SH-SY5Y (cell line): Measurements from ENCODE around the gene SV2B.

Source experiments
- GATA2 ChIP-seq: IDR thresholded peaks from 2 replicates; pipeline ENCODE4 v1.6.1; 2011; ENCODE audit warnings: mild to moderate bottlenecking, low read depth, low read length
- GATA3 ChIP-seq: IDR thresholded peaks from 2 replicates; pipeline ENCODE4 v1.6.1; 2011; ENCODE audit warnings: low read depth, mild to moderate bottlenecking, low read length, moderate library complexity

Gene SV2B

GRCh38 chr15:91124132-91124531 lies 24.1 kb downstream of the SV2B start:
- no peak for TF ChIP-seq GATA2
- no peak for TF ChIP-seq GATA3

DNA sequence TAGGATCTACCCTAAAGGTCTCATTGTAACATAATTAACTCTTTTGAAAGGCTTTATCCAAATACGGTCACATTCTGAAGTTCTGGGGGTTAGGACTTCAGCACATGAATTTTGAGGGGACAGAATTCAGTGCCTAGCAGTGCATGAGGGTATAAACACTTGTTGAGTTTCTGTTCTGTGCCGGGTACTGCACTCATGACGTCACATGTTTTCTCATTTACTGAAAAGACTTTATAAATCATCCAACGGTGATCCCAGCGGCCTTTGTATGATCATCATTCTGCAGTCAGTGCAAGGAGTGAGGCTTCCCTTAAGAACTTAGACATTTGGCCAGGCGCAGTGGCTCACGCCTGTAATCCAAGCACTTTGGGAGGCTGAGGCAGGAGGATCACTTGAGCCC lies 25.1 kb downstream of the SV2B start:
- no peak for TF ChIP-seq GATA2
- no peak for TF ChIP-seq GATA3

DNA sequence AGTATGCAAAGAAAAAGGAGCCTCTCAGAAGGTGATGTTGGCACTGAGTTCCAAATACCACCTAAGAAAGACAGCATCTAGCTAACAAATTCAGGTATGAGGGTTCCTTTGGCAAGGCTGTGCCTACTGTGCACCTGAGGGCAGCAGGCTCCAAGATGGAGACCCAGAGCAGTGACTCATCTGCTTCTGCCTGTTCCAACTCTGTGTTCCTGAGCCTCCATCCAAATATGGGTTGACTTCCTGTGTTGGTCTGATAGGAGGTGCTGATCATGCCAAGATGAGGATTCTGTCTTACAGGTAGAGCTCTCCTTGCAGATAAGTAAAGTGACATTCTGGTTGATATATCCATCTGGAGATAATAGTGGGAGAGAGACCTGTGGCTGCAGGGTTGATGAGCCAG lies 26.0 kb downstream of the SV2B start:
- TF ChIP-seq GATA2 (no peak), GATA3 (no peak)

GRCh38 chr15:91127236-91127955 lies 27.3 kb downstream of the SV2B start:
- TF ChIP-seq GATA2 (no peak), GATA3 (no peak)

GRCh38 chr15:91128016-91128415 lies 28.0 kb downstream of the SV2B start:
- no peak for TF ChIP-seq GATA2
- no peak for TF ChIP-seq GATA3

GRCh38 chr15:91129436-91129835 lies 29.4 kb downstream of the SV2B start:
- no peak for TF ChIP-seq GATA3
- no peak for TF ChIP-seq GATA2

DNA sequence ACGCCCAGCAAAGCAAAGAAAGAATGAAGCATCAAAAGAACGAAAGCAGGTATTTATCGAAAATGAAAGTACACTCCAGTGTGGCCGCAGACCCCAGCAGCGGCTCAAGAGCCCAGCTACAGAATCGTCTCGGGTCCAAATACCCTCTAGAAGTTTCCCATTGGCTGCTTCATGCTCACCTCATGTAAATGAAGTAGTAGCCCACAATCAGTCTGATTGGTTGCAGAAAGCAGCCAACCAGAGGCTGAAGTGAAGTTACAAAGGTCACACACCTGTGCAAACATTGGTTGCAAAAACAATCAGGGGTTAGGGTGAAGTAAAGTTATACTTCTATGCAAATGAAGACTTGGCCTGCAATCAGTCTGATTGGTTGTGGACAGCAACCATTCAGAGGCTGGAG lies 32.0 kb downstream of the SV2B start:
- no peak for TF ChIP-seq GATA2
- no peak for TF ChIP-seq GATA3

GRCh38 chr15:91133511-91133910 lies 33.5 kb downstream of the SV2B start:
- TF ChIP-seq GATA3 (no peak), GATA2 (no peak)

DNA sequence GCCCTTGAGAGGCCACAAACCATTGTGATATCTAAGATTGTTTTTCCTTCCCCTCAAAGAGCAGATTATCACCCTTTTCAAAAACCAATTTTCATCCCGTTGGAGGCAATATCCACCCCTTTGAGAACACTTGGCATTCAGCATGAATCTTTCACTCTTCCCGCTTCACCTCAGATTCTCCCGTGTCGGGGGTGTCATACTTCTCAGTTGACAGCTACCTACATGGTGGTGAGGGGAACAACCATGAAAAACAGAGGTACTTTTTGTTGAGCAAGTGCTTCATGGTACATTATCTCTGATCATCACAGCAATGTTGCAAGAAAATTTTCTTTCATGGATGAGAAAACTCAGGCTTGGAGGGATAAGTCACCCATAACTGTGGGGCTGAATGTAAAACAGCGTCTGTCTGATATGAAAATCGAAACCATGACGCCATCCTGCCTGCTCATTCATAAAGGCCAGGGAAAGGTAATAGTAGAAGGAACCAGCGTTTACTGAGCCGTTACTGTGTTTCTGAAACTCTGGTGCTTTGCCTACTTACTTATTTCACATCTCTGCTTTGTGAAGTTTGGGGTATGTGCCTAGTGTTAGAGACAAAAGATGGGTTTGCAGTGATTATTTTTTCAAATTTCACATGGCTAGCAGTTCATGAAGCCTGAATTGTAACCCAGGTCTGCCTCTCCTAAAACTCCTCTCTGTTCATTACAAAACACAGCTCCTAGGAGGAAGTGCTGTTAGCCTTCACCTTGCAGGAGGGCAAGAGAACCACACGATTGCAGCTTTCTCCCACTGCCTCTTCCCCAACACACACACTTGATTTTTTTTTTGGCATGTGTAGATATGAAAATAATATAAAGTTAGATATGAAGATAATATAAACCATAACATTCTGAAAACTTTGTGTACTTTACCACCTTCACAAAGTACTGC lies 35.4 kb downstream of the SV2B start:
- TF ChIP-seq GATA2 = no peak
- no peak for TF ChIP-seq GATA3

- TF ChIP-seq GATA3 = no peak
- TF ChIP-seq GATA2 = no peak
These were observed 36.4 kb downstream of the SV2B start for GRCh38 chr15:91136386-91136923.

DNA sequence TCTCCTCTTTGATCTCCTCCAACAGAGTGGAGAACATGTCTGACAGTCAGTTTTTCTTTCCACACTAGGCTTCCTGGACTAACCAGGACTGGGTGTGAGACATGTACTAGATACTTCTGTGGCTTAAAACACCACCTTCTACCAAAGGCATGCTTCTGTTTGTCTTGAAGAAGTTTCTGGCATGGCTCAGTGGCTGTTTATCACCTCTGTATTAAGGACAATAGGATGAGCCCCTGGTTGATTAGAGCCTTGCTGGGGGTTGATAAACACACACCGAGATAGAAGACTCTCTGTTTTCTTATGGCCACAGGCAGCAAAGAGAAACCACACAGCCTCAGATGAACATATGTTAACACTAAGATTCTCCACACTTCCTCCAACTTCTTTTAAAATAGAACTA lies 40.5 kb downstream of the SV2B start:
- TF ChIP-seq GATA3 = no peak
- TF ChIP-seq GATA2 = no peak

- TF ChIP-seq GATA3 = no peak
- no peak for TF ChIP-seq GATA2
These were observed 41.0 kb downstream of the SV2B start for GRCh38 chr15:91141097-91141496.

GRCh38 chr15:91142106-91142744 lies 42.2 kb downstream of the SV2B start:
- TF ChIP-seq GATA2 (no peak), GATA3 (no peak)

GRCh38 chr15:91142946-91143345 lies 42.9 kb downstream of the SV2B start:
- TF ChIP-seq GATA3 = no peak
- TF ChIP-seq GATA2 = no peak

- TF ChIP-seq GATA3 (no peak), GATA2 (no peak)
These were observed 46.7 kb downstream of the SV2B start for GRCh38 chr15:91146728-91147127.

DNA sequence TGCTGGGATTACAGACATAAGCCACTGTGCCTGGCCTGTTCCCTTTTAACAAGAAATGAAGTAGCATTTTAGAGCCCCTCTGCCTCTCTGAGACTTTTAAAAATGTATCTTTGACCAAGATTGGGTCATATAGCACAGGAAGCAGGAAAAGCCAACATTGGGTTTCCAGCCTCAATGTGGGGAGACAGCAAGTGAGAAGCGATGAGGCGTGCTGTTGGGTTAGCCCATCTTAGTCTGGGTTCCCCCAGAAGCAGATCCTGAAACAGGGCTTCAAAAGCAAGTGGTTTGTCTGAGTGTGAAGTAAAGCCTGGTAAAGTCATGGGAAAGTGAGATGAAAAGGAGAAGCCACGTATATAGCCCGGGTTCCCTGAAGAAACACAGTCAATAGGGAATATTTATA lies 48.2 kb downstream of the SV2B start:
- TF ChIP-seq GATA3 (no peak), GATA2 (no peak)
